AG04450 (cell line): ENCODE measurements around the gene SYVN1. TPM values are rescaled to one million over a fixed set of nuclear protein-coding genes. Genes with fewer than 3 reads are reported as not detected.

Experiments
- CTCF ChIA-PET: fragments of 300-600, 350-600 bp; formaldehyde crosslinking; extraction: SDS; loops from one replicate; lab custom pipeline; 2022; ENCODE audit warnings: antibody characterized with exemption, inconsistent platforms; lab: Charles Lee
- POLR2A ChIA-PET: fragments of 350-600 bp; formaldehyde crosslinking; extraction: SDS; loops from one replicate; lab custom pipeline; 2021; ENCODE audit warnings: antibody characterized with exemption, inconsistent platforms; lab: Yijun Ruan, JAX
- DNase-seq: peaks from one replicate; pipeline ENCODE4 v3.0.0-alpha.2; 2011; ENCODE audit warnings: low read depth, low spot score
- H3K27ac ChIP-seq: one replicate; pipeline ENCODE4 v1.5.1; 2012; ENCODE audit warnings: low read depth, low read length, control low read depth
- H3K27me3 ChIP-seq: one replicate; pipeline ENCODE4 v1.6.0; 2012; ENCODE audit warnings: low read length; ENCODE audit not compliant: control insufficient read depth, insufficient read depth
- H3K4me3 ChIP-seq: 2 replicates; pipeline ENCODE4 v1.5.1; 2011; ENCODE audit warnings: mild to moderate bottlenecking, low read depth, low read length, control low read depth
- H3K9me3 ChIP-seq: 2 replicates; pipeline ENCODE4 v1.5.1; 2012; ENCODE audit warnings: low read length; ENCODE audit not compliant: control insufficient read depth, insufficient read depth
- CTCF ChIP-seq: IDR thresholded peaks from 2 replicates; pipeline ENCODE4 v1.5.1; 2011; ENCODE audit warnings: low read depth, low read length, control low read depth, inconsistent platforms
- polyA plus RNA-seq: library from polyadenylated mRNA; depleted of rRNA; stranded (reverse); fragments of >200 nt; gene quantifications from 2 replicates; pipeline ENCODE4 v1.2.3, GENCODE V29; 2011

The SYVN1 gene
- polyA plus RNA-seq, 1 experiment, result 18.7 TPM

- H3K27ac ChIP-seq, result no peak overlapping the region
- CTCF ChIA-PET, result interaction anchor here (0.7 to 5.2 kb wide), 10 partner anchors 9 to 192 kb away, joined by 3 to 48 read pairs (median 4); partner anchors contain the start of gene CAPN1
- POLR2A ChIA-PET, result interaction anchor here (0.6 to 2.0 kb wide), 4 partner anchors 11 to 141 kb away, joined by 3 to 9 read pairs (median 5); partner anchors contain the start of genes FAU, MRPL49, SYVN1 and VPS51
- H3K27me3 ChIP-seq, result no peaks in the 10 kb centered on the region
- no peak overlapping the region for H3K4me3 ChIP-seq
- DNase-seq, result no peak
- no peaks in the 10 kb centered on the region; the same call in 1 of the 2 replicates for H3K9me3 ChIP-seq
- no peak for TF ChIP-seq CTCF
Measured at GRCh38 chr11:65111159-65111743, 23.1 kb downstream of the SYVN1 start.

GRCh38 chr11:65110354-65110861, 23.9 kb downstream of the SYVN1 start:
- H3K9me3 ChIP-seq, result no peaks in the 10 kb centered on the region; the same call in 1 of the 2 replicates
- peak; percentile 61 for DNase-seq
- no peak overlapping the region for H3K27ac ChIP-seq
- POLR2A ChIA-PET, result interaction anchor here (0.8 to 2.0 kb wide), 3 partner anchors 12 to 24 kb away, joined by 3 to 9 read pairs (median 7); partner anchors contain the start of genes FAU, MRPL49, SYVN1 and VPS51
- CTCF ChIA-PET, result interaction anchor here (0.7 to 5.2 kb wide), 13 partner anchors 8 to 262 kb away, joined by 3 to 48 read pairs (median 4); partner anchors contain the start of gene CAPN1
- TF ChIP-seq CTCF, result peak; percentile 92
- H3K27me3 ChIP-seq, result no peaks in the 10 kb centered on the region
- no peak overlapping the region for H3K4me3 ChIP-seq

DNA sequence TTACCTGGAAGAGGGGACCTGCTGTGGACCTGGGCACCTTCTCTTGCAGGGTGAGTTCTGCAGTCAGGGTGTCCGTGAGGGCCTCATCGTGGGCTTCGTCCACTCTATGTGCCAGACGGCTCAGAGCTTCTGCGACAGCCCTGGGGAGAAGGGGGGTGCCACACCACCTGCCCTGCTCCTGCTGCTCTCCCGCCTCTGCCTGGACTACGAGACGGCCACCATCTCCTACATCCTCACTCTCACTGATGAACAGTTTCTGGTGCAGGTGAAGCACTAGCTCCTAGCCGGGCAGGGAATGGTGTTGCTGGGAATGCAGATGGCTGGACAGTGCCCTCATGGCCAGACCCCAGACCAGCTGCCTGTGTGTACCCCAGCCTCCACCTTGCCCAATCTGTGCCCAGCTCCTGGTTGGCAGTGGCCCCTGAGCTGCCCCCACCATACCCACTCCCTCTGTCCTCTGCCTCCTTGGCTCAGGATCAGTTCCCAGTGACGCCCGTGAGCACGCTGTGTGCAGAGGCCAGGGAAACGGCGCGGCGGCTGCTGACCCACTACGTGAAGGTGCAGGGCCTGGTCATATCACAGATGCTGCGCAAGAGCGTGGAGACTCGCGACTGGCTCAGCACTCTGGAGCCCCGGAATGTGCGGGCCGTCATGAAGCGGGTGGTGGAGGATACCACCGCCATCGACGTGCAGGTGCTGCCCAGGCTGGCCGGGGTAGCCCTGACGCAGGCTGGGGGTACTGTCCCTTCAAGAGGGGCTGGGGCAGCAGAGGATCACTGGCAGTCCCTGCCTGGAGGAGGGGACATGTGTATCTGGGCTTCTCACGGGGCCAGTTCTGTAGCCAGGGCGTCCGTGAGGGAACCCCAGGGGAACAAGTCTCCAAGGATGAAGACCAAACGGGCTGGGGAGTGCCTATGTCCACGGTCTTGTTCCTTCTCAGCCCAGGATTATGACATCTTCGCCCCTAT, 24.8 kb downstream of the SYVN1 start:
- Histone ChIP-seq H3K27ac (no peak overlapping the region), H3K9me3 (no peaks in the 10 kb centered on the region; the same call in 1 of the 2 replicates), H3K4me3 (no peak overlapping the region), H3K27me3 (no peaks in the 10 kb centered on the region)
- DNase-seq, result no peak
- no peak for TF ChIP-seq CTCF
- CTCF ChIA-PET, result interaction anchor here (0.8 to 5.2 kb wide), 8 partner anchors 7 to 234 kb away, joined by 3 to 48 read pairs (median 4); partner anchors contain the start of gene CAPN1
- POLR2A ChIA-PET, result interaction anchor here (0.5 to 1.4 kb wide), 2 partner anchors 13 to 398 kb away, joined by 3 to 9 read pairs; partner anchors contain the start of gene VPS51

DNA sequence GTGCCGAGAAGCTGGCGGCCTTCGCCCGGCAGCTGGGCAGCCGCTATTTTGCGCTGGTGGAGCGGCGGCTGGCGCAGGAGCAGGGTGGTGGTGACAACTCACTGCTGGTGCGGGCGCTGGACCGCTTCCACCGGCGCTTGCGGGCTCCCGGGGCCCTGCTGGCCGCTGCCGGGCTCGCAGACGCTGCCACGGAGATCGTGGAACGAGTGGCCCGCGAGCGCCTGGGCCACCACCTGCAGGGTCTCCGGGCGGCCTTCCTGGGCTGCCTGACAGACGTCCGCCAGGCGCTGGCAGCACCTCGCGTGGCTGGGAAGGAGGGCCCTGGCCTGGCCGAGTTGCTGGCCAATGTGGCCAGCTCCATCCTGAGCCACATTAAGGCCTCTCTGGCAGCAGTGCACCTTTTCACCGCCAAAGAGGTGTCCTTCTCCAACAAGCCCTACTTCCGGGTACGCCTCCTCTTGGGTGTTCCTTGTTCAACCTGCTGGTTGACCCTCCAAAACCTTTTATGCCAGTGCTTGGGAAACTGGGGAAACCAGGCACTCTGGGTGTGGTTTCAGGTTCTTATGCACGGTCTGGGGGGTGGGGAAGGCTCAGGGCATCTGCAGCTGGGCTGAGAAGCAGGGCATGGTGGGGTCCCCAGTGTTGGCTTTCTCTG, 25.7 kb downstream of the SYVN1 start:
- no peak overlapping the region for H3K27ac ChIP-seq
- ChIA-PET POLR2A (no interaction called here), CTCF (interaction anchor here (5.2 kb wide), 1 partner anchor 10 kb away, joined by 48 read pairs; no protein-coding TSS in a partner anchor)
- H3K27me3 ChIP-seq, result no peaks in the 10 kb centered on the region
- no peak for DNase-seq
- H3K4me3 ChIP-seq, result no peak overlapping the region
- TF ChIP-seq CTCF, result no peak
- no peaks in the 10 kb centered on the region; the same call in 1 of the 2 replicates for H3K9me3 ChIP-seq
